ENCODE data around the gene ATRIP. TPM values are rescaled to one million over a fixed set of nuclear protein-coding genes. Genes with fewer than 3 reads are reported as not detected.

Gene ATRIP
- polyA plus RNA-seq, 2 of the 4 experiments (the other 2 are of a cell fraction), result 6.1 to 9.4 TPM

GRCh38 chr3:48465531-48466378, 19.2 kb downstream of the ATRIP start (continued):
- TF ChIP-seq NFE2L2 (conservative IDR thresholded peaks at IDR 0.05; ENCODE audit: low read length), result peak; percentile 77
- peak; percentile 96 for TF ChIP-seq MAFK (IDR thresholded peaks at IDR 0.05; ENCODE audit: partially characterized antibody)
- no peak for TF ChIP-seq RCOR1 (IDR thresholded peaks at IDR 0.05; ENCODE audit: low read depth, low read length)
- no peak for TF ChIP-seq HEYL (CRISPR knock-in tag; IDR thresholded peaks at IDR 0.05)
- TF ChIP-seq PHF8 (IDR thresholded peaks at IDR 0.05; ENCODE audit: borderline replicate concordance, low read depth), result no peak
- TF ChIP-seq JUNB (IDR thresholded peaks at IDR 0.05), result no peak
- no peak for TF ChIP-seq NPAS2 (CRISPR knock-in tag; IDR thresholded peaks at IDR 0.05; ENCODE audit: borderline replicate concordance)
- no peak for TF ChIP-seq POLR2AphosphoS2 (conservative IDR thresholded peaks at IDR 0.05; ENCODE audit: low read length)
- peak; percentile 77 for TF ChIP-seq MAX (IDR thresholded peaks at IDR 0.05)
- peak; percentile 69; the same call in 1 of the 2 replicates for TF ChIP-seq HOXB5 (CRISPR knock-in tag; IDR thresholded peaks at IDR 0.05)

GRCh38 chr3:48466386-48467109, 20.0 kb downstream of the ATRIP start:
- ChIA-PET POLR2A (no interaction called here), CTCF (interaction anchor here (0.6 to 4.4 kb wide), 5 partner anchors 22 to 198 kb away, joined by 3 to 39 read pairs (median 3); no protein-coding TSS in a partner anchor)
- peak overlapping the region; percentile 96 to 99 for H3K27ac ChIP-seq
- H3K4me1 ChIP-seq, result peaks cover 52% of the 10 kb centered on the region
- FAIRE-seq (no peak), DNase-seq (ENCODE audit: low read depth in 1 of 2, low spot score in 1 of 2) (no peak), ATAC-seq (peak; percentile 0 to 5; a peak in 3 of 6 replicates)
- peak overlapping the region; percentile 37 for H3K4me3 ChIP-seq
- TF ChIP-seq TP53 (CRISPR knock-in tag; IDR thresholded peaks at IDR 0.05), result no peak
- TF ChIP-seq KDM1A (IDR thresholded peaks at IDR 0.05; ENCODE audit: low read depth), result no peak
- TF ChIP-seq FOSB (CRISPR knock-in tag; IDR thresholded peaks at IDR 0.05), result no peak
- TF ChIP-seq EHMT2 (IDR thresholded peaks at IDR 0.05; ENCODE audit: low read depth), result no peak
- no peak for TF ChIP-seq BCL3 (IDR thresholded peaks at IDR 0.05)
- no peak for TF ChIP-seq RARB (CRISPR knock-in tag; IDR thresholded peaks at IDR 0.05)
- TF ChIP-seq MYC (IDR thresholded peaks at IDR 0.05; ENCODE audit: borderline replicate concordance, low read length), result no peak
- TF ChIP-seq GATA3 (IDR thresholded peaks at IDR 0.05; ENCODE audit: borderline replicate concordance), result no peak
- TF ChIP-seq NR3C1 (IDR thresholded peaks at IDR 0.05), result no peak
- H3K4me2 ChIP-seq, result peak overlapping the region; percentile 91
- WGBS (ENCODE audit: missing lambda C conversion rate), result 50% methylated on average over 9 of the region's 19 CpGs
- H3K9me3 ChIP-seq, result no peaks in the 10 kb centered on the region

- Histone ChIP-seq H3K9me3 (no peaks in the 10 kb centered on the region), H3K4me3 (no peak overlapping the region), H3K27ac (peak overlapping the region; percentile 96 to 99; a peak in 4 of 6 replicates), H3K4me2 (peak overlapping the region; percentile 91), H3K4me1 (peaks cover 52% of the 10 kb centered on the region)
- ChIA-PET CTCF (interaction anchor here (0.6 to 3.3 kb wide), 2 partner anchors 31 to 41 kb away, joined by 5 to 15 read pairs; no protein-coding TSS in a partner anchor), POLR2A (no interaction called here)
- no peak for DNase-seq (ENCODE audit: low read depth in 1 of 2, low spot score in 1 of 2)
- FAIRE-seq, result no peak
- WGBS (ENCODE audit: missing lambda C conversion rate), result 100% methylated on average over 4 of the region's 9 CpGs
- ATAC-seq, result no peak
- TF ChIP-seq HOXA7 (CRISPR knock-in tag; IDR thresholded peaks at IDR 0.05), result no peak
- no peak for TF ChIP-seq ZFP36 (IDR thresholded peaks at IDR 0.05; ENCODE audit: borderline replicate concordance, partially characterized antibody)
- TF ChIP-seq EP300 (IDR thresholded peaks at IDR 0.05), result no peak
- TF ChIP-seq HEYL (CRISPR knock-in tag; IDR thresholded peaks at IDR 0.05), result no peak
- no peak for TF ChIP-seq SMC3 (IDR thresholded peaks at IDR 0.05)
- TF ChIP-seq HMGXB4 (CRISPR knock-in tag; IDR thresholded peaks at IDR 0.05; ENCODE audit: borderline replicate concordance), result no peak
- TF ChIP-seq ESRRA (IDR thresholded peaks at IDR 0.05; ENCODE audit: borderline replicate concordance, low read length), result no peak
- TF ChIP-seq NPAS2 (CRISPR knock-in tag; IDR thresholded peaks at IDR 0.05; ENCODE audit: borderline replicate concordance), result no peak
- no peak for TF ChIP-seq BHLHE40 (IDR thresholded peaks at IDR 0.05; ENCODE audit: low read depth, low read length)
- TF ChIP-seq NFE2L2 (conservative IDR thresholded peaks at IDR 0.05; ENCODE audit: low read length), result no peak
- TF ChIP-seq TP53 (CRISPR knock-in tag; IDR thresholded peaks at IDR 0.05), result no peak
- no peak for TF ChIP-seq CHD2 (IDR thresholded peaks at IDR 0.05; ENCODE audit: low read length, partially characterized antibody)
- TF ChIP-seq FOXS1 (CRISPR knock-in tag; IDR thresholded peaks at IDR 0.05), result no peak
- TF ChIP-seq CBX8 (IDR thresholded peaks at IDR 0.05), result no peak
- TF ChIP-seq E2F6 (IDR thresholded peaks at IDR 0.05; ENCODE audit: borderline replicate concordance, low read depth), result no peak
- no peak for TF ChIP-seq ELK1 (IDR thresholded peaks at IDR 0.05; ENCODE audit: low read depth, low read length)
Observed at GRCh38 chr3:48467110-48467454, 20.5 kb downstream of the ATRIP start.

All from A549 (cell line).